Measurements from ENCODE around the gene DUSP7. TPM values are rescaled to one million over a fixed set of nuclear protein-coding genes. Genes with fewer than 3 reads are reported as not detected.
A peak's percentile ranks its signal among the peaks of the same experiment; 100 is the strongest.

The DUSP7 gene
- total and polyA plus RNA-seq, 9 of the 15 experiments (the other 6 are each of a cell fraction or from before 2014, with no cell fraction given) = 0.45 to 15.8 (median 8.2) TPM

DNA sequence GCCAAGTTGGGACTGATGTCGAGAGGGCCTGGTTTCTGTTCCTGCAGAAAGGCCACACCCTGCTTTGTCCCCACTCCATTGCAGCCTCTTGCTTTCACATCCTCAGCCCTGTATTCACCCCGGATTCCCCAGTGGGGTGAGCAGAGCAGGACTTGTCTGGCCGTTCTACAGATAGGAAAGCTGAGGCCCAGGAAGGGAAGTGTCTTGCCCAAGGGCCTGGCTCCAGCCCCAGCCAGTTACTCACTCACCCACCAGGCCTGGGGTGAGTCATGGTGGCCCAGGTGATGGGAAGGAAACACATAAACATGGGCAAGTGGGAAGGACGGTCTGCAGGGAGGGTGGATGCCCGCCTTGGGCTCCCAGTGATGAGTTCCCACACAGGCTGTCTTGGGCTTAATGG is 6.1 kb upstream of the DUSP7 start:
- CTCF ChIA-PET (ENCODE audit: low intra/inter-chr PET ratio) = no interaction called here
- no peaks in the 10 kb centered on the region for H3K79me2 ChIP-seq (ENCODE audit: control insufficient read depth, insufficient read depth, low read length)
- H3K4me2 ChIP-seq (ENCODE audit: insufficient read depth, low read length) = no peak overlapping the region
- no peaks in the 10 kb centered on the region for H3K36me3 ChIP-seq (ENCODE audit: control insufficient read depth, insufficient read depth, low read length)
- POLR2A ChIA-PET = no interaction called here
- H2AFZ ChIP-seq (ENCODE audit: low read depth, low read length) = no peak overlapping the region
- intact Hi-C loops (cut with micrococcal nuclease) (no loop called here), in situ Hi-C loops (cut with MboI) (no loop called here)
- H3K27ac ChIP-seq (ENCODE audit: extremely low read depth, low read depth, low read length) = no peak overlapping the region
- H3K9ac ChIP-seq (ENCODE audit: insufficient read depth in 1 of 2, low read depth in 2 of 2, low read length in 2 of 2) = peak overlapping the region in 1 of 2 experiments; percentile 9; a peak in 1 of 4 replicates
- FAIRE-seq (no peak), DNase-seq (ENCODE audit: extremely low read depth in 1 of 4, low spot score in 3 of 4) (no peak), ATAC-seq (no peak)
- H3K4me3 ChIP-seq = no peak overlapping the region
- no peaks in the 10 kb centered on the region for H3K27me3 ChIP-seq (ENCODE audit: control insufficient read depth in 2 of 2, insufficient read depth in 2 of 2, low read length in 2 of 2)
- H3K9me1 ChIP-seq (ENCODE audit: control insufficient read depth, insufficient read depth, low read length) = no peaks in the 10 kb centered on the region
- peaks cover 3 to 12% of the 10 kb centered on the region in 2 experiments; a peak in 4 of 5 replicates for H3K4me1 ChIP-seq (replicated peaks in 1 of 2; ENCODE audit: control insufficient read depth in 2 of 2, insufficient read depth in 2 of 2, low read length in 2 of 2)
- 4% methylated on average over 3 of the region's 5 CpGs for WGBS (ENCODE audit: insufficient coverage, low coverage, missing lambda C conversion rate)
- no TSS peak for BruUV-seq (replicated peaks)
- H4K20me1 ChIP-seq (replicated peaks; ENCODE audit: control insufficient read depth, insufficient read depth, low read length) = no peaks in the 10 kb centered on the region
- TF ChIP-seq ZNF121 (CRISPR knock-in tag; conservative IDR thresholded peaks at IDR 0.05) = peak; percentile 72
- TF ChIP-seq FOSL1 (tag; conservative IDR thresholded peaks at IDR 0.05) = peak; percentile 64
- no peak for TF ChIP-seq SRF (CRISPR knock-in tag; IDR thresholded peaks at IDR 0.05)
- H3K9me3 ChIP-seq (replicated peaks; ENCODE audit: control insufficient read depth, insufficient read depth, low read depth, low read length) = no peaks in the 10 kb centered on the region

DNA sequence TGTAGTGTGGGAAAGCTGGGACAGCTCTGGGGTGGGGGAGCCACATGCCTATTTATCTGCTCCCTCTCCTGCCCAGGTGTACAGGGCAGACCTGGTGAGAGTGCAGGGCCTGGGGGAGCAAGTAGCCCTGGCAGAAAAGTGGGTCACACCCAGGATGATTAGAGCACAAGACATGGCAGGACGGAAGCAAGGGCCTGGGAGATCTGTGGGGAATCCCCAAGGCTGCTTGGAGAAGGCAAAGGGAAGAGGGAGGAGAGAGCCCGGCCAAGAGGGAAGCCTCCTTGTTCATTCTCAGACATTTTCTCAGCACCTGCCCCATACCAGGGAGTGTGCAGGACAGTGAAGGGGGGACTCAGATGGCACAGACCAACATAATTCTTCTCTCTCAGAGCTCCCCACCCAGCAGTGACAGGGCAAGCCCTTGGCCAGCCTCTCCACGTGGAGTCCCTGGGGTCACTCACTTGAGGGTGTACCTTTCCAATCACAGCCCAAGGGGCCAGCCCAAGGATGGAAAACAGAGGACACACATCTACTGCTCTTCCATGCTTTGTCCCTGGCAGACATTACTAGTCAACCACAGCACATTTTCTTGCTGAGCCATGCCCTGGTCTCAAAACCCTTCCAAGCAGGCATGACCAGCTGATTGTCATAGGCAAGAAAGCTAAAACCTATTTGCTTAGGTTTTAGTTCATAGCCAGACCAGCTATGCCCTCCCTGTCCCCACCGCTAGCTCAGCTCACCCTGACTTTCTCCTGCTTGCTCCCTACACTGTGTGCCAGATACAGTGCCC is 4.9 kb upstream of the DUSP7 start:
- no peak overlapping the region for H3K4me2 ChIP-seq (ENCODE audit: insufficient read depth, low read length)
- no peaks in the 10 kb centered on the region for H3K9me3 ChIP-seq (replicated peaks; ENCODE audit: control insufficient read depth, insufficient read depth, low read depth, low read length)
- H3K27me3 ChIP-seq (ENCODE audit: control insufficient read depth in 2 of 2, insufficient read depth in 2 of 2, low read length in 2 of 2) = no peaks in the 10 kb centered on the region
- H3K9ac ChIP-seq (ENCODE audit: insufficient read depth in 1 of 2, low read depth in 2 of 2, low read length in 2 of 2) = no peak overlapping the region
- ChIA-PET CTCF (ENCODE audit: low intra/inter-chr PET ratio) (no interaction called here), POLR2A (no interaction called here)
- H2AFZ ChIP-seq (ENCODE audit: low read depth, low read length) = no peak overlapping the region
- in situ Hi-C loops (cut with MboI) = no loop called here
- peaks cover 2% of the 10 kb centered on the region; the same call in 1 of the 3 replicates for H3K79me2 ChIP-seq (ENCODE audit: control insufficient read depth, insufficient read depth, low read length)
- FAIRE-seq (no peak), ATAC-seq (no peak), DNase-seq (ENCODE audit: extremely low read depth in 1 of 4, low spot score in 3 of 4) (no peak)
- peaks cover 4 to 19% of the 10 kb centered on the region in 2 experiments; a peak in 4 of 5 replicates for H3K4me1 ChIP-seq (replicated peaks in 1 of 2; ENCODE audit: control insufficient read depth in 2 of 2, insufficient read depth in 2 of 2, low read length in 2 of 2)
- H3K9me1 ChIP-seq (ENCODE audit: control insufficient read depth, insufficient read depth, low read length) = no peaks in the 10 kb centered on the region
- WGBS (ENCODE audit: insufficient coverage, low coverage, missing lambda C conversion rate) = 46% methylated on average over 3 of the region's 4 CpGs
- intact Hi-C loops (cut with micrococcal nuclease) = no loop called here
- H3K4me3 ChIP-seq = no peak overlapping the region
- no peaks in the 10 kb centered on the region for H4K20me1 ChIP-seq (replicated peaks; ENCODE audit: control insufficient read depth, insufficient read depth, low read length)
- no TSS peak for BruUV-seq (replicated peaks)
- H3K36me3 ChIP-seq (ENCODE audit: control insufficient read depth, insufficient read depth, low read length) = no peaks in the 10 kb centered on the region
- no peak overlapping the region for H3K27ac ChIP-seq (ENCODE audit: extremely low read depth, low read depth, low read length)
- TF ChIP-seq, protein P1, sequence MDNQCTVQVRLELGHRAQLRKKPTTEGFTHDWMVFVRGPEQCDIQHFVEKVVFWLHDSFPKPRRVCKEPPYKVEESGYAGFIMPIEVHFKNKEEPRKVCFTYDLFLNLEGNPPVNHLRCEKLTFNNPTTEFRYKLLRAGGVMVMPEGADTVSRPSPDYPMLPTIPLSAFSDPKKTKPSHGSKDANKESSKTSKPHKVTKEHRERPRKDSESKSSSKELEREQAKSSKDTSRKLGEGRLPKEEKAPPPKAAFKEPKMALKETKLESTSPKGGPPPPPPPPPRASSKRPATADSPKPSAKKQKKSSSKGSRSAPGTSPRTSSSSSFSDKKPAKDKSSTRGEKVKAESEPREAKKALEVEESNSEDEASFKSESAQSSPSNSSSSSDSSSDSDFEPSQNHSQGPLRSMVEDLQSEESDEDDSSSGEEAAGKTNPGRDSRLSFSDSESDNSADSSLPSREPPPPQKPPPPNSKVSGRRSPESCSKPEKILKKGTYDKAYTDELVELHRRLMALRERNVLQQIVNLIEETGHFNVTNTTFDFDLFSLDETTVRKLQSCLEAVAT (IDR thresholded peaks at IDR 0.05) = peak in 1 of 2 experiments; percentile 96; a peak in 2 of 4 replicates
- TF ChIP-seq ARID1B (IDR thresholded peaks at IDR 0.05) (no peak), HMG20B (CRISPR knock-in tag; IDR thresholded peaks at IDR 0.05) (no peak), ZNF277 (CRISPR knock-in tag; IDR thresholded peaks at IDR 0.05; ENCODE audit: borderline replicate concordance) (no peak)
- TF ChIP-seq, protein P2, sequence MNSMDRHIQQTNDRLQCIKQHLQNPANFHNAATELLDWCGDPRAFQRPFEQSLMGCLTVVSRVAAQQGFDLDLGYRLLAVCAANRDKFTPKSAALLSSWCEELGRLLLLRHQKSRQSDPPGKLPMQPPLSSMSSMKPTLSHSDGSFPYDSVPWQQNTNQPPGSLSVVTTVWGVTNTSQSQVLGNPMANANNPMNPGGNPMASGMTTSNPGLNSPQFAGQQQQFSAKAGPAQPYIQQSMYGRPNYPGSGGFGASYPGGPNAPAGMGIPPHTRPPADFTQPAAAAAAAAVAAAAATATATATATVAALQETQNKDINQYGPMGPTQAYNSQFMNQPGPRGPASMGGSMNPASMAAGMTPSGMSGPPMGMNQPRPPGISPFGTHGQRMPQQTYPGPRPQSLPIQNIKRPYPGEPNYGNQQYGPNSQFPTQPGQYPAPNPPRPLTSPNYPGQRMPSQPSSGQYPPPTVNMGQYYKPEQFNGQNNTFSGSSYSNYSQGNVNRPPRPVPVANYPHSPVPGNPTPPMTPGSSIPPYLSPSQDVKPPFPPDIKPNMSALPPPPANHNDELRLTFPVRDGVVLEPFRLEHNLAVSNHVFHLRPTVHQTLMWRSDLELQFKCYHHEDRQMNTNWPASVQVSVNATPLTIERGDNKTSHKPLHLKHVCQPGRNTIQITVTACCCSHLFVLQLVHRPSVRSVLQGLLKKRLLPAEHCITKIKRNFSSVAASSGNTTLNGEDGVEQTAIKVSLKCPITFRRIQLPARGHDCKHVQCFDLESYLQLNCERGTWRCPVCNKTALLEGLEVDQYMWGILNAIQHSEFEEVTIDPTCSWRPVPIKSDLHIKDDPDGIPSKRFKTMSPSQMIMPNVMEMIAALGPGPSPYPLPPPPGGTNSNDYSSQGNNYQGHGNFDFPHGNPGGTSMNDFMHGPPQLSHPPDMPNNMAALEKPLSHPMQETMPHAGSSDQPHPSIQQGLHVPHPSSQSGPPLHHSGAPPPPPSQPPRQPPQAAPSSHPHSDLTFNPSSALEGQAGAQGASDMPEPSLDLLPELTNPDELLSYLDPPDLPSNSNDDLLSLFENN (IDR thresholded peaks at IDR 0.05; ENCODE audit: low read depth in 2 of 2, low read length in 2 of 2) = peak in 1 of 2 experiments; percentile 70; a peak in 1 of 4 replicates
